ENCODE data around the gene CETP. TPM values are rescaled to one million over a fixed set of nuclear protein-coding genes. Genes with fewer than 3 reads are reported as not detected.
A peak's percentile ranks its signal among the peaks of the same experiment; 100 is the strongest.
"Not testable (repeated sequence)": the region's sequence is repeated elsewhere in the genome, so short reads cannot be mapped to it uniquely, and the experiment has no call there.

The CETP gene
- total RNA-seq, 1 donor, result not detected

- no peak for TF ChIP-seq CTCF (IDR thresholded peaks at IDR 0.05; ENCODE audit: insufficient read depth, low read depth, low read length)
- peak overlapping the region; percentile 31 for H3K4me3 ChIP-seq (ENCODE audit: low read depth, low read length)
- DNase-seq (ENCODE audit: low read depth), result no peak
Observed at GRCh38 chr16:56931271-56931891, 30.4 kb upstream of the CETP start.

- peak; percentile 13 for TF ChIP-seq CTCF (IDR thresholded peaks at IDR 0.05; ENCODE audit: insufficient read depth, low read depth, low read length)
- peak; percentile 98 for DNase-seq (ENCODE audit: low read depth)
Observed at GRCh38 chr16:56931892-56932720, 29.6 kb upstream of the CETP start, which contains the start of gene HERPUD1. Gene HERPUD1, plus strand, starts transcription at chr16:56932142. Its CDS starts 103 bp downstream, at chr16:56932245.

GRCh38 chr16:56932721-56933619 lies 28.8 kb upstream of the CETP start:
- peak; percentile 88 for DNase-seq (ENCODE audit: low read depth)
- TF ChIP-seq CTCF (IDR thresholded peaks at IDR 0.05; ENCODE audit: insufficient read depth, low read depth, low read length), result no peak
- peak overlapping the region; percentile 100 for H3K4me3 ChIP-seq (ENCODE audit: low read depth, low read length)

More at GRCh38 chr16:56931892-56932720, 29.6 kb upstream of the CETP start, which contains the start of gene HERPUD1:
- H3K4me3 ChIP-seq (ENCODE audit: low read depth, low read length), result peak within 1 kb of the TSS; percentile 100

GRCh38 chr16:56933828-56934598 lies 27.7 kb upstream of the CETP start:
- peak overlapping the region; percentile 100 for H3K4me3 ChIP-seq (ENCODE audit: low read depth, low read length)
- DNase-seq (ENCODE audit: low read depth), result no peak
- TF ChIP-seq CTCF (IDR thresholded peaks at IDR 0.05; ENCODE audit: insufficient read depth, low read depth, low read length), result no peak

- peak overlapping the region; percentile 100 for H3K4me3 ChIP-seq (ENCODE audit: low read depth, low read length)
- not testable (repeated sequence) for DNase-seq (ENCODE audit: low read depth)
Observed at GRCh38 chr16:56934599-56935145, 27.1 kb upstream of the CETP start.

- no peak for DNase-seq (ENCODE audit: low read depth)
- H3K4me3 ChIP-seq (ENCODE audit: low read depth, low read length), result peak overlapping the region; percentile 100
- no peak for TF ChIP-seq CTCF (IDR thresholded peaks at IDR 0.05; ENCODE audit: insufficient read depth, low read depth, low read length)
Observed at GRCh38 chr16:56935201-56935600, 26.5 kb upstream of the CETP start.

Data from fibroblast of villous mesenchyme (primary cell).